ENCODE data around the gene UGT1A4. TPM values are rescaled to one million over a fixed set of nuclear protein-coding genes. Genes with fewer than 3 reads are reported as not detected.

The UGT1A4 gene
- total RNA-seq, 1 experiment from 2014 or later, result 73.6 TPM

DNA sequence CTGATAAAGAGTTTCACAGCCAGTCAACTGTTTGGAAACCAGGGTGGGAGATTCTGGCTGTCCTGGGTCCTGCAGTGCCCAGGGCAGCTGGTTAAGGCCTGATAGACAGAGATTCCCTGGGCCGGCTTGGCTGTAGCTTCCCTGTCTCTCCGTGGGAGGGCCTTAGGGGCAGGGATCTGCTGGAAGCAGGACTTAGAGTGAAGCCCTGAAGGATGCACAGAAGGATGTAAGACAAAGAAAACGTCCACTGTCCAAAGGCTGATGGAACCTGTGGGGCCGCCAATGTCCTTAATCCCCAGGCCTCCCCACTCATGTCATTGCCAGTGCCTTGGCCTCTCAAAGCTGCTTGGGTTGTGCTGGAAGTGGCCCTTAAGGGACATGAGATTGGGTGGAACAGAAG is 92.6 kb downstream of the UGT1A4 start:
- Histone ChIP-seq H3K4me1 (replicated peaks; ENCODE audit: insufficient read depth) (no peaks in the 10 kb centered on the region), H3F3A (ENCODE audit: insufficient read depth, low read depth) (no peaks in the 10 kb centered on the region), H3K27ac (no peak overlapping the region), H3K4me3 (no peak overlapping the region), H2AFZ (no peak overlapping the region), H3K27me3 (ENCODE audit: insufficient read depth, low read depth) (no peaks in the 10 kb centered on the region; the same call in 1 of the 2 replicates), H3K9me3 (ENCODE audit: insufficient read depth, low read depth) (no peaks in the 10 kb centered on the region), H3K79me2 (ENCODE audit: low read depth) (no peaks in the 10 kb centered on the region), H3K36me3 (ENCODE audit: low read depth) (no peaks in the 10 kb centered on the region), H3K4me2 (no peak overlapping the region), H3K9me2 (ENCODE audit: insufficient read depth) (no peaks in the 10 kb centered on the region), H4K20me1 (ENCODE audit: insufficient read depth) (no peaks in the 10 kb centered on the region)
- ChIA-PET POLR2A (ENCODE audit: unreplicated experiment) (no interaction called here), CTCF (no interaction called here)
- intact Hi-C loops (cut with micrococcal nuclease; ENCODE audit: unreplicated experiment), result no loop called here
- DNase-seq, result no peak
- BruUV-seq (replicated peaks), result no TSS peak
- no peak for TF ChIP-seq EZH2 (IDR thresholded peaks at IDR 0.05; ENCODE audit: low read depth)
- TF ChIP-seq CTCF (conservative IDR thresholded peaks at IDR 0.05), result no peak

DNA sequence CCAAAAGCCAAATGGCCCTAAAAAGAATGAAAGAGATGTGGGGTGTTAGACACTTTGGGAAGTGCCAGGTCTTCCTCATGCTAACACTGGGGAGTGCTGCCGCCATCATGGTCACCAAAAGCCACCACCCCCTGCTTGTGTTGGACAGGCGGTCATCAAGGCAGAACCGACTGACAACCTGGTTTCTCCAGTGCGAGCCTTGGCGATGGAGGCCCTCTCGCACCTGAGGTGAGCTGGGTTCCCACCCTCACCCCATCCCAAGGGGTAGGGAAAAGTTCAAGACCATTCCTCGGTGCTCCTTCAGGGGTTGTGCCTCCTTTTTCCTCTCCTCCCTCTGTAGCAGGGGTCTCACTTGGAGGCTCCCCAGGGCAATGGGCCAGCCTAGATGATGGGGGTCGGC is 93.2 kb downstream of the UGT1A4 start:
- Histone ChIP-seq H2AFZ (no peak overlapping the region), H3F3A (ENCODE audit: insufficient read depth, low read depth) (no peaks in the 10 kb centered on the region), H3K36me3 (ENCODE audit: low read depth) (no peaks in the 10 kb centered on the region), H3K79me2 (ENCODE audit: low read depth) (no peaks in the 10 kb centered on the region), H3K27me3 (ENCODE audit: insufficient read depth, low read depth) (no peaks in the 10 kb centered on the region; the same call in 1 of the 2 replicates), H3K4me1 (replicated peaks; ENCODE audit: insufficient read depth) (no peaks in the 10 kb centered on the region), H4K20me1 (ENCODE audit: insufficient read depth) (no peaks in the 10 kb centered on the region), H3K9me3 (ENCODE audit: insufficient read depth, low read depth) (no peaks in the 10 kb centered on the region), H3K4me3 (no peak overlapping the region), H3K9me2 (ENCODE audit: insufficient read depth) (no peaks in the 10 kb centered on the region), H3K4me2 (no peak overlapping the region), H3K27ac (no peak overlapping the region)
- intact Hi-C loops (cut with micrococcal nuclease; ENCODE audit: unreplicated experiment), result no loop called here
- ChIA-PET POLR2A (ENCODE audit: unreplicated experiment) (no interaction called here), CTCF (no interaction called here)
- no peak for DNase-seq
- BruUV-seq (replicated peaks), result no TSS peak
- TF ChIP-seq EZH2 (IDR thresholded peaks at IDR 0.05; ENCODE audit: low read depth) (no peak), CTCF (conservative IDR thresholded peaks at IDR 0.05) (no peak)

- H4K20me1 ChIP-seq (ENCODE audit: insufficient read depth), result no peaks in the 10 kb centered on the region
- ChIA-PET POLR2A (ENCODE audit: unreplicated experiment) (interaction anchor here (0.7 kb wide), 1 partner anchor 389 kb away, joined by 4 read pairs; no protein-coding TSS in a partner anchor), CTCF (interaction anchor here (1.6 kb wide), 1 partner anchor 20 kb away, joined by 5 read pairs; no protein-coding TSS in a partner anchor)
- intact Hi-C loops (cut with micrococcal nuclease; ENCODE audit: unreplicated experiment), result no loop called here
- no peaks in the 10 kb centered on the region for H3K36me3 ChIP-seq (ENCODE audit: low read depth)
- no peak overlapping the region for H3K4me3 ChIP-seq
- no peak overlapping the region for H3K27ac ChIP-seq
- no peaks in the 10 kb centered on the region for H3K9me3 ChIP-seq (ENCODE audit: insufficient read depth, low read depth)
- no TSS peak for BruUV-seq (replicated peaks)
- no peak overlapping the region for H2AFZ ChIP-seq
- H3K4me1 ChIP-seq (replicated peaks; ENCODE audit: insufficient read depth), result no peaks in the 10 kb centered on the region
- no peaks in the 10 kb centered on the region for H3K27me3 ChIP-seq (ENCODE audit: insufficient read depth, low read depth)
- H3K79me2 ChIP-seq (ENCODE audit: low read depth), result no peaks in the 10 kb centered on the region
- no peak for TF ChIP-seq CTCF (conservative IDR thresholded peaks at IDR 0.05)
- TF ChIP-seq EZH2 (IDR thresholded peaks at IDR 0.05; ENCODE audit: low read depth), result no peak
- H3K9me2 ChIP-seq (ENCODE audit: insufficient read depth), result no peaks in the 10 kb centered on the region
- no peak for DNase-seq
- H3F3A ChIP-seq (ENCODE audit: insufficient read depth, low read depth), result no peaks in the 10 kb centered on the region
- H3K4me2 ChIP-seq, result no peak overlapping the region
These were observed 94.9 kb downstream of the UGT1A4 start for GRCh38 chr2:233813236-233814055.
